ENCODE data around the gene ALG1L2. TPM values are rescaled to one million over a fixed set of nuclear protein-coding genes. Genes with fewer than 3 reads are reported as not detected.

Gene ALG1L2
- polyA plus RNA-seq, 1 donor from 2014 or later, result not detected

Other genes with a start within 250 kb of the ALG1L2 start
- gene TMCC1, start 188.1 kb upstream of the ALG1L2 start, polyA plus RNA-seq, result 25.0 and 27.1 TPM in 2 replicates
- gene TRH, start 107.1 kb upstream of the ALG1L2 start, polyA plus RNA-seq, result 2.6 TPM in 2 replicates

Measured in neural cell (in vitro differentiated cells).